Heart left ventricle (tissue), 16 donors: Measurements from ENCODE around the gene TNIK. TPM values are rescaled to one million over a fixed set of nuclear protein-coding genes. Genes with fewer than 3 reads are reported as not detected.

Source experiments
- ATAC-seq, 4 donors: fragments of 200-7000 bp; cut with Tn5 transposase; one replicate each; pipeline ENCODE4 v1.9.1; 2020 to 2022; ENCODE audit warnings: moderate library complexity in 4 of 4, mild to moderate bottlenecking in 3 of 4, moderate number of reproducible peaks in 1 of 4
- DNase-seq, 5 donors: peaks; one replicate each; pipeline ENCODE4 v3.0.0-alpha.2; 2020
- H3K27ac ChIP-seq, 12 donors: fragments of 200-600 bp; sonication (generic) in 4 of 12; one replicate each; pipeline versions ENCODE4 v1.5.0 to v1.8.0; 2016 to 2022; ENCODE audit warnings: mild to moderate bottlenecking in 2 of 12
- H3K27me3 ChIP-seq, 9 donors: fragments of 200-600 bp; sonication (generic) in 2 of 9; one replicate each; pipeline versions ENCODE4 v1.5.1 to v1.8.0; 2016 to 2022; ENCODE audit warnings: mild to moderate bottlenecking in 3 of 9
- H3K36me3 ChIP-seq, 9 donors: fragments of 200-600 bp; sonication (generic) in 2 of 9; one replicate each; pipeline versions ENCODE4 v1.5.0 to v1.8.0; 2018 to 2022; ENCODE audit warnings: mild to moderate bottlenecking in 2 of 9
- H3K4me1 ChIP-seq, 12 donors: fragments of 200-600 bp; sonication (generic) in 4 of 12; one replicate each; pipeline versions ENCODE4 v1.5.0 to v1.8.0; 2016 to 2022; ENCODE audit warnings: mild to moderate bottlenecking in 3 of 12
- H3K4me3 ChIP-seq, 12 donors: fragments of 200-600 bp; sonication (generic) in 4 of 12; one replicate each; pipeline versions ENCODE4 v1.5.0 to v1.8.0; 2017 to 2022; ENCODE audit warnings: mild to moderate bottlenecking in 9 of 12, moderate library complexity in 4 of 12
- H3K9me3 ChIP-seq, 12 donors: fragments of 200-600 bp; sonication (generic) in 4 of 12; one replicate each; pipeline versions ENCODE4 v1.5.0 to v1.8.0; 2016 to 2022; ENCODE audit warnings: mild to moderate bottlenecking in 1 of 12
- POLR2A ChIP-seq, 2 donors: fragments of 450-650 bp; IDR thresholded peaks; one replicate each; pipeline ENCODE4 v1.6.1; 2017; ENCODE audit warnings: antibody characterized with exemption in 2 of 2, mild to moderate bottlenecking in 2 of 2, moderate library complexity in 2 of 2
- WGBS, 4 donors: extraction: QIAGEN DNeasy Blood & Tissue Kit in 2 of 4; methylation state at CpG; one replicate each; pipeline versions ENCODE4 v1.1.5 to v1.1.7; 2013 to 2018; 5-methylcytosine and 5-hydroxymethylcytosine counted together
- intact Hi-C, 10 donors: fragments of 100-400 bp; cut with DNase I; formaldehyde crosslinking; loops; one replicate each; pipeline versions ENCODE4 v1.11.1 to v1.14.2; 2022
- polyA plus RNA-seq, 2 donors: library from polyadenylated mRNA; stranded (reverse); fragments of 200-250 nt; gene quantifications; one replicate each; pipeline ENCODE4 v1.2.3, GENCODE V29; 2013
- total RNA-seq, 9 donors: library from RNA; depleted of rRNA in 2 of 9; stranded (reverse); fragments of >200 nt in 2 of 9; fragmentation: NEBNext Ultra II Directional in 3 of 9; extraction: Animal tissue kit (Norgen Biotek cat#: 25700) in 3 of 9; gene quantifications; one replicate each; pipeline versions ENCODE4 v1.1.0 to v1.2.4, GENCODE V29; 2016 to 2023
- TF ChIP-seq, protein P1 (sequence below), 12 donors: fragments of 200-600 bp; sonication (generic) in 4 of 12; IDR thresholded peaks; one replicate each; pipeline versions ENCODE4 v1.5.0 to v1.8.0; 2018 to 2022; ENCODE audit warnings: antibody characterized with exemption in 12 of 12, mild to moderate bottlenecking in 5 of 12
- donor health status: ischemic (EF 13 %, LVEDD 7.1; RV severe dilation, severe dysfunction).
- donor health status: healthy with polysubstance abuse.
- donor health status: DM: no; HTN: yes; CAD: no.
- donor health status: DM: no; HTN: no; CAD: no.
- donor health status: ischemic (EF 25% LVEDD 6.9; RV normal size, moderate dysfunction).
- donor health status: ischemic (EF 25% LVEDD 5.7; RV mildly dilated, moderate dysfunction).
- donor health status: healthy.
- donor health status: DM: yes; HTN: yes; CAD: no.
- donor health status: ischemic (EF 35%, LVEDD 5.7; RV mildly dilated, moderate dysfunction).
- donor health status: nonischemic (EF 11% LVEDD 7.7; RV severe dilation, severe dysfunction).
- donor health status: DM: yes; HTN: yes; CAD: no.
- donor health status: PGD.
- donor health status: ischemic (EF 29% LVEDD 5.4; RV normal size, mild dysfunction).
- donor health status: nonischemic (EF 23%, LVEDD 6.1; RV moderate dilation, normal function).

TNIK gene
- total and polyA plus RNA-seq, 11 donors: 12.3 to 51.6 (median 32.4) TPM

DNA sequence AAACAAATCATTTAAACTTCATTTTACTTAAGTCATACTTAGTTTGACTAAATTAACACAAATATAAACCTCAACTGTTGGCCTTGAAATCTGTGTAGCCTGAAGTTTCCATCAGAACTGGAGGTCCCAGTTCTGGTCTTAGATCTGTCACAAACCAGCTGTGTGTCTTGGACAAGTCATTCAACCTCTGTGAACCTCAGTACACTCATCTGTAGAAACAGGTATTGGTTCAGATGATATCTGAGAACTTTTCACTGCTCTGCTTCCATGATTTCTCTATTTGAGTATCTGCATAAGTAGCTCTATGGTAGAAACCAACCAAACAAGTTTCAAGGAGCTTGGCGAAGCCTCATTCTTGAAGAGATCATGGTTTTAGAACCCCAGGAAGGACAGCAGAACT is 373.3 kb downstream of the TNIK start:
- Histone ChIP-seq H3K36me3 (peaks cover 0 to 53% (median 26%) of the 10 kb centered on the region in 9 donors), H3K27me3 (no peaks in the 10 kb centered on the region), H3K4me1 (peaks cover 0 to 30% (median 17%) of the 10 kb centered on the region in 12 donors), H3K4me3 (no peak overlapping the region), H3K27ac (no peak overlapping the region), H3K9me3 (no peaks in the 10 kb centered on the region)
- DNase-seq (no peak), ATAC-seq (no peak)
- TF ChIP-seq, protein P1, sequence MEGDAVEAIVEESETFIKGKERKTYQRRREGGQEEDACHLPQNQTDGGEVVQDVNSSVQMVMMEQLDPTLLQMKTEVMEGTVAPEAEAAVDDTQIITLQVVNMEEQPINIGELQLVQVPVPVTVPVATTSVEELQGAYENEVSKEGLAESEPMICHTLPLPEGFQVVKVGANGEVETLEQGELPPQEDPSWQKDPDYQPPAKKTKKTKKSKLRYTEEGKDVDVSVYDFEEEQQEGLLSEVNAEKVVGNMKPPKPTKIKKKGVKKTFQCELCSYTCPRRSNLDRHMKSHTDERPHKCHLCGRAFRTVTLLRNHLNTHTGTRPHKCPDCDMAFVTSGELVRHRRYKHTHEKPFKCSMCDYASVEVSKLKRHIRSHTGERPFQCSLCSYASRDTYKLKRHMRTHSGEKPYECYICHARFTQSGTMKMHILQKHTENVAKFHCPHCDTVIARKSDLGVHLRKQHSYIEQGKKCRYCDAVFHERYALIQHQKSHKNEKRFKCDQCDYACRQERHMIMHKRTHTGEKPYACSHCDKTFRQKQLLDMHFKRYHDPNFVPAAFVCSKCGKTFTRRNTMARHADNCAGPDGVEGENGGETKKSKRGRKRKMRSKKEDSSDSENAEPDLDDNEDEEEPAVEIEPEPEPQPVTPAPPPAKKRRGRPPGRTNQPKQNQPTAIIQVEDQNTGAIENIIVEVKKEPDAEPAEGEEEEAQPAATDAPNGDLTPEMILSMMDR (IDR thresholded peaks at IDR 0.05): no peak
- TF ChIP-seq POLR2A (IDR thresholded peaks at IDR 0.05): no peak
- WGBS, 4 donors: 92 to 100% (median 97%) methylated on average over 1 of the region's 1 CpG
- intact Hi-C loops: no loop called here

DNA sequence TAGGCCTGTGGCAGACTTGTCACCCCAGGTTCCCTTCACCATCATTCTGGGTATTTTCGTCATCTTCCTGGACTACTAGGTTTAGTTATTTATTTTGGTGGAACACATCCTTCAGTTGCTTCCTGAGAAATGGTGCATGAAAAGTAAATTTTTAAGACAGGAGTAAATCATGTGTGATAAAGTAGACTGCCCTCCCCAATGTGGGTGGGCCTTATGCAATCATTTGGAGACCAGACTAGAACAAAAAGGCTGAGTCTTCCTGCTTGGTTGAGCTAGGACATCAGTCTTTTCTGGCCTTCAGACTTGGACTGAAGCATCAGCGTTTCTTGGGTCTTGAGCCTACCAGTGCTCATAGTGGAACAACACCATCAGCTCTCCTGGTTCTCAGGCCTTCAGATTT is 382.9 kb downstream of the TNIK start:
- intact Hi-C loops: no loop called here
- H3K36me3 ChIP-seq: peaks cover 0 to 40% (median 10%) of the 10 kb centered on the region in 9 donors
- ATAC-seq: no peak
- 82 to 90% (median 86%) methylated on average over 2 of the region's 2 CpGs for WGBS, 4 donors
- H3K4me3 ChIP-seq: no peak overlapping the region
- H3K4me1 ChIP-seq: peaks cover 0 to 4% (median 0%) of the 10 kb centered on the region in 12 donors
- H3K9me3 ChIP-seq: no peaks in the 10 kb centered on the region
- H3K27ac ChIP-seq: peak overlapping the region in 1 of 12 donors; percentile 31
- TF ChIP-seq POLR2A (IDR thresholded peaks at IDR 0.05): no peak
- TF ChIP-seq, protein P1 (IDR thresholded peaks at IDR 0.05): no peak
- no peaks in the 10 kb centered on the region for H3K27me3 ChIP-seq
- no peak for DNase-seq

DNA sequence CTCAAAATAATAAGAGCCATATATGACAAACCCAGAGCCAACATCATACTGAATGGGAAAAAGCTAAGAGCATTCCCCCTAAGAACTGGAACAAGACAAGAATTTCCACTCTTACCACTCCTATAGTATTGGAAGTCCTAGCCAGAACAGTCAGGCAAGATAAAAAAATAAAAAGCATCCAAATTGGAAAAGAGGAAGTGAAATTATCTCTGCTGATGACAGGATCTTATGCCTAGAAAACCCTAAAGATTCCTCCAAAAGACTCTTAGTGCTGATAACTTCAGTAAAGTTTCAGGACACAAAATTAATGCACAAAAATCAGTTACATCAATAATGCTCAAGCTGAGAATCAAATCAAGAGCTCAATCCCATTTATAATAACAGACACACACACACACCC is 387.8 kb downstream of the TNIK start:
- Histone ChIP-seq H3K4me3 (no peak overlapping the region), H3K9me3 (no peaks in the 10 kb centered on the region), H3K36me3 (peaks cover 0 to 28% (median 4%) of the 10 kb centered on the region in 9 donors), H3K4me1 (peaks cover 0 to 9% (median 0%) of the 10 kb centered on the region in 12 donors), H3K27ac (no peak overlapping the region), H3K27me3 (no peaks in the 10 kb centered on the region)
- intact Hi-C loops: no loop called here
- TF ChIP-seq, protein P1 (IDR thresholded peaks at IDR 0.05): no peak
- DNase-seq (no peak), ATAC-seq (no peak)

- WGBS, 4 donors: 54 to 60% (median 57%) methylated on average over 3 of the region's 3 CpGs
- no peak for DNase-seq
- TF ChIP-seq, protein P1 (IDR thresholded peaks at IDR 0.05): no peak
- no peak for TF ChIP-seq POLR2A (IDR thresholded peaks at IDR 0.05)
- peaks cover 0 to 39% (median 6%) of the 10 kb centered on the region in 9 donors for H3K36me3 ChIP-seq
- no peak overlapping the region for H3K27ac ChIP-seq
- no peaks in the 10 kb centered on the region for H3K27me3 ChIP-seq
- no peaks in the 10 kb centered on the region for H3K9me3 ChIP-seq
- intact Hi-C loops: no loop called here
- peaks cover 0 to 6% (median 0%) of the 10 kb centered on the region in 12 donors for H3K4me1 ChIP-seq
- no peak overlapping the region for H3K4me3 ChIP-seq
- ATAC-seq: no peak
Measured at GRCh38 chr3:171068658-171069057, 391.5 kb downstream of the TNIK start.
